ENCODE results near the gene ORMDL2. TPM values are rescaled to one million over a fixed set of nuclear protein-coding genes. Genes with fewer than 3 reads are reported as not detected.

Gene ORMDL2
- total and polyA plus RNA-seq, 10 of the 15 experiments (the other 5 are each of a cell fraction or from before 2014, with no cell fraction given): 15.0 to 135 (median 33.9) TPM

DNA sequence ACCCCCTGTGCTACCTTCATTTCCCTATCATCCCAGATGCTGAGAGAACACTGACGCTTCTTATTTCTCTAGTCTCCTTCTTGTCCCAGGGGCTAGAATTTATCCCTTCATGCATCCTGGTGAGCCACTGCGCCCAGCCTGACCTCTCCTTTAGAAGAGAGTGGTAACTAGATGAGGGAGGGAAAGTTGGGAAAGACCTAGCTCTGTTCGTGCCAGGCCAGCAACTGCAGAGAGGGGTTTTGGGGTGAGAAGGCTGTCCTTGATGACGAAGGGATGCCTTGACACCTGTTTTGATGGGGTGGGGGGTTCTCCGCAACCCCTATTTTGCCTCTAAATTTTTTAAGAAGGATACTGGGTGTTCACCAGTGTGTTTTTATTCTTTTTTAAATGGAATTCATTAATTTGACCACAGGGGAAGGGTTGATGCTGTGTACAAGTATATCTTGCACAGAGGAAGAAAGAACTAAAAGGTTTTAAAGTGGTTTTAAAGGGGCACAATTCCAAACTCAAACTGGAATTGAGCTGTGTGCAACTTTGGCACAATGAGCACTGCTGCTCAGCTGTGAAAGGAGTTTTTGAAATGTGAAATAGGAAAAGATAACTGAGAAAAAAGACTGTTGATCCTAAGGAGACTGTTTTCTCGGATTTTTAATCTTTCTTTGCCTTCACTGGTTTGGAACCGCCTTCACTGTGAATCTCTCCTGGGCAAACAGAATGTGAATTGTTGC lies 31.9 kb downstream of the ORMDL2 start:
- Histone ChIP-seq H3K27me3 (replicated peaks in 1 of 2; ENCODE audit: control insufficient read depth in 2 of 2, insufficient read depth in 2 of 2, low read length in 1 of 2) (peaks cover 0 to 1% of the 10 kb centered on the region in 2 experiments; a peak in 3 of 4 replicates), H3K36me3 (ENCODE audit: control insufficient read depth in 2 of 2, insufficient read depth in 2 of 2, low read length in 1 of 2) (no peaks in the 10 kb centered on the region), H3K4me1 (ENCODE audit: control insufficient read depth, insufficient read depth, low read length) (no peaks in the 10 kb centered on the region; the same call in 1 of the 2 replicates), H3K4me2 (ENCODE audit: control insufficient read depth, insufficient read depth) (no peak overlapping the region), H3K79me2 (ENCODE audit: control insufficient read depth, insufficient read depth, low read length) (no peaks in the 10 kb centered on the region), H4K20me1 (ENCODE audit: control insufficient read depth, insufficient read depth) (no peaks in the 10 kb centered on the region), H3K9ac (ENCODE audit: control insufficient read depth, insufficient read depth, low read length) (no peak overlapping the region), H3K9me3 (replicated peaks; ENCODE audit: control insufficient read depth, insufficient read depth, low read length) (no peaks in the 10 kb centered on the region), H2AFZ (ENCODE audit: control insufficient read depth, low read depth, low read length) (no peak overlapping the region), H3K27ac (ENCODE audit: control insufficient read depth, insufficient read depth) (no peak overlapping the region), H3K4me3 (no peak overlapping the region)
- WGBS (ENCODE audit: insufficient coverage, insufficient replicate concordance, low lambda C conversion rate, missing lambda C conversion rate): 24% methylated on average over 7 of the region's 7 CpGs
- SMC1A ChIA-PET (ENCODE audit: uncharacterized antibody, unreplicated experiment): no interaction called here
- BruUV-seq (replicated peaks): no TSS peak
- intact Hi-C loops (cut with micrococcal nuclease; ENCODE audit: unreplicated experiment) (no loop called here), in situ Hi-C loops (cut with MboI) (no loop called here)
- RAD21 ChIA-PET (ENCODE audit: unreplicated experiment): no interaction called here
- FAIRE-seq (no peak), ATAC-seq (no peak), DNase-seq (ENCODE audit: low read depth, low spot score) (no peak)
- POLR2A ChIA-PET: interaction anchor here (0.5 to 0.6 kb wide), 2 partner anchors 31 to 486 kb away, joined by 3 to 4 read pairs; no protein-coding TSS in a partner anchor
- CTCF ChIA-PET: interaction anchor here (0.8 kb wide), 1 partner anchor 12 kb away, joined by 3 read pairs; no protein-coding TSS in a partner anchor
- TF ChIP-seq RCOR1 (conservative IDR thresholded peaks at IDR 0.05; ENCODE audit: low read depth, low read length) (no peak), BHLHE40 (IDR thresholded peaks at IDR 0.05; ENCODE audit: borderline replicate concordance in 1 of 2, low read depth in 2 of 2, low read length in 1 of 2) (no peak), PKNOX1 (IDR thresholded peaks at IDR 0.05) (no peak), MLLT1 (IDR thresholded peaks at IDR 0.05) (no peak), CHD2 (IDR thresholded peaks at IDR 0.05; ENCODE audit: borderline replicate concordance, low read depth, low read length) (no peak), NFIC (IDR thresholded peaks at IDR 0.05; ENCODE audit: low read depth, low read length) (no peak), STAT1 (conservative IDR thresholded peaks at IDR 0.05) (no peak), POLR2AphosphoS5 (IDR thresholded peaks at IDR 0.05; ENCODE audit: low read length) (no peak), PRDM15 (CRISPR knock-in tag; IDR thresholded peaks at IDR 0.05) (no peak), TCF12 (IDR thresholded peaks at IDR 0.05; ENCODE audit: low read depth, low read length) (no peak), RFX5 (IDR thresholded peaks at IDR 0.05; ENCODE audit: low read depth, low read length) (no peak), RELA (IDR thresholded peaks at IDR 0.05; ENCODE audit: borderline replicate concordance, partially characterized antibody) (no peak), BACH1 (IDR thresholded peaks at IDR 0.05; ENCODE audit: borderline replicate concordance) (no peak), KDM1A (IDR thresholded peaks at IDR 0.05; ENCODE audit: borderline replicate concordance) (no peak), CHD4 (IDR thresholded peaks at IDR 0.05) (no peak), JUNB (IDR thresholded peaks at IDR 0.05) (no peak), HDGF (IDR thresholded peaks at IDR 0.05) (no peak)

Measured in GM12878 (cell line).